K562 (cell line): ENCODE results near the gene COQ4. TPM values are rescaled to one million over a fixed set of nuclear protein-coding genes. Genes with fewer than 3 reads are reported as not detected.

Experiments
- EP400 ChIP-seq: fragments of 450-650 bp; IDR thresholded peaks from 2 replicates; pipeline ENCODE4 v1.6.1; 2017; ENCODE audit warnings: antibody characterized with exemption, mild to moderate bottlenecking, moderate library complexity
- HDAC2 ChIP-seq: fragments of 450-650 bp; IDR thresholded peaks from 2 replicates; pipeline ENCODE4 v1.6.1; 2016; ENCODE audit warnings: mild to moderate bottlenecking
- HMGXB4 ChIP-seq: sonication (generic); formaldehyde crosslinking; IDR thresholded peaks from 2 replicates; pipeline ENCODE4 v1.8.1; 2023; ENCODE audit warnings: mild to moderate bottlenecking, missing genetic modification reagents
- L3MBTL2 ChIP-seq: fragments of 450-650 bp; IDR thresholded peaks from 2 replicates; pipeline ENCODE4 v1.6.1; 2016; ENCODE audit warnings: mild to moderate bottlenecking, moderate library complexity
- MXI1 ChIP-seq: IDR thresholded peaks from 2 replicates; pipeline ENCODE4 v1.6.1; 2011; ENCODE audit warnings: low read depth, mild to moderate bottlenecking, improper control_type of control experiment, low read length
- NELFE ChIP-seq: IDR thresholded peaks from 2 replicates; pipeline ENCODE4 v1.6.1; 2011; ENCODE audit warnings: mild to moderate bottlenecking; ENCODE audit not compliant: insufficient read depth, insufficient read length
- NFE2L1 ChIP-seq: fragments of 450-650 bp; IDR thresholded peaks from 2 replicates; pipeline ENCODE4 v1.6.1; 2016; ENCODE audit warnings: missing genetic modification characterization, low read depth, mild to moderate bottlenecking, missing compliant biosample characterization, moderate library complexity, borderline replicate concordance
- PCBP1 ChIP-seq: fragments of 200-400 bp; formaldehyde crosslinking; IDR thresholded peaks from 2 replicates; pipeline ENCODE4 v1.6.1; 2018; ENCODE audit warnings: mild to moderate bottlenecking, low read depth, low read length; ENCODE audit not compliant: poor library complexity, severe bottlenecking
- PRMT5 ChIP-seq: sonication (generic); formaldehyde crosslinking; IDR thresholded peaks from 2 replicates; pipeline ENCODE4 v1.5.0; 2020; ENCODE audit warnings: missing genetic modification reagents
- RREB1 ChIP-seq: fragments of 250-450 bp; sonication (Bioruptor Pico); IDR thresholded peaks from 2 replicates; pipeline ENCODE4 v1.4.0; 2020
- SAFB ChIP-seq: fragments of 200-400 bp; formaldehyde crosslinking; IDR thresholded peaks from 2 replicates; pipeline ENCODE4 v1.6.1; 2017; ENCODE audit warnings: low read depth, low read length, borderline replicate concordance
- SAP30 ChIP-seq: fragments of 200-600 bp; sonication (generic); IDR thresholded peaks from 2 replicates; pipeline ENCODE4 v1.6.1; 2012; ENCODE audit warnings: borderline replicate concordance, low read depth, mild to moderate bottlenecking, moderate library complexity, low read length, control low read depth, inconsistent platforms; ENCODE audit not compliant: insufficient read depth, poor library complexity, severe bottlenecking
- SIRT6 ChIP-seq: IDR thresholded peaks from one replicate; pipeline ENCODE4 v1.6.1; 2012; ENCODE audit warnings: low read depth, mild to moderate bottlenecking, control low read depth, inconsistent platforms, low read length, moderate library complexity
- SIX5 ChIP-seq, 2 experiments: IDR thresholded peaks; 2 replicates each; pipeline ENCODE4 v1.6.1; 2011; ENCODE audit warnings: low read length in 2 of 2, borderline replicate concordance in 1 of 2, low read depth in 1 of 2, mild to moderate bottlenecking in 1 of 2, moderate library complexity in 1 of 2; ENCODE audit not compliant: insufficient read depth in 1 of 2
- SMAD1 ChIP-seq: fragments of 150-350 bp; IDR thresholded peaks from 2 replicates; pipeline ENCODE4 v1.6.1; 2014; ENCODE audit warnings: low read length, low read depth; ENCODE audit not compliant: partially characterized antibody
- U2AF1 ChIP-seq: fragments of 200-400 bp; formaldehyde crosslinking; optimal IDR thresholded peaks from 2 replicates; pipeline ENCODE3; 2017; ENCODE audit warnings: mild to moderate bottlenecking, low read depth, low read length, moderate library complexity
- ZKSCAN1 ChIP-seq: fragments of 150-350 bp; IDR thresholded peaks from 2 replicates; pipeline ENCODE4 v1.6.1; 2016; ENCODE audit warnings: low read depth, low read length
- ZKSCAN3 ChIP-seq: fragments of 250-450 bp; sonication (Bioruptor Pico); IDR thresholded peaks from 2 replicates; pipeline ENCODE4 v1.4.0; 2020
- ZNF140 ChIP-seq: fragments of 250-450 bp; sonication (Bioruptor Pico); IDR thresholded peaks from 2 replicates; pipeline ENCODE4 v1.8.0; 2021; ENCODE audit warnings: moderate library complexity, mild to moderate bottlenecking, inconsistent platforms
- ZNF76 ChIP-seq: fragments of 250-450 bp; sonication (Bioruptor Pico); IDR thresholded peaks from 2 replicates; pipeline ENCODE4 v1.4.0; 2020; ENCODE audit warnings: mild to moderate bottlenecking, moderate library complexity, borderline replicate concordance
- polyA plus RNA-seq, 8 experiments: library from polyadenylated mRNA; depleted of rRNA in 4 of 8; stranded (reverse) in 5 of 8; unstranded in 3 of 8; fragments of >200 nt; fragmentation: Nextera tagmentation in 2 of 8; fragmentation: Illumina TruSeq in 1 of 8; extraction: Ambion mirVana in 2 of 8; extraction: Trizol in 1 of 8; gene quantifications; 2 replicates each; pipeline versions ENCODE4 v1.2.1 to v1.2.3, GENCODE V29; 2011 to 2014; ENCODE audit warnings: inconsistent platforms in 1 of 8, missing spikeins in 1 of 8
- total RNA-seq, 7 experiments: library from RNA; depleted of rRNA in 6 of 7; stranded (reverse); fragments of >200 nt in 6 of 7; fragmentation: Illumina TruSeq in 2 of 7; extraction: Trizol in 2 of 7; gene quantifications; 2 replicates each; pipeline versions ENCODE4 v1.2.1 to v1.2.3, GENCODE V29; 2011 to 2021; ENCODE audit warnings: low replicate concordance in 1 of 7

The COQ4 gene
- total and polyA plus RNA-seq, 9 of the 15 experiments (the other 6 are each of a cell fraction or from before 2014, with no cell fraction given), result 9.1 to 135 (median 67.2) TPM

GRCh38 chr9:128322404-128323211 is at the start of gene COQ4, which contains the start of gene TRUB2 (continued):
- TF ChIP-seq RREB1 (peak; percentile 96), SIRT6 (peak; percentile 67), ZNF76 (peak; percentile 63; the same call in 1 of the 2 replicates), ZKSCAN3 (CRISPR knock-in tag) (no peak), SAFB (peak; percentile 55; the same call in 1 of the 2 replicates), PCBP1 (peak; percentile 75), NELFE (no peak), EP400 (no peak), SAP30 (peak; percentile 98), ZKSCAN1 (peak; percentile 93), SMAD1 (peak; percentile 54), U2AF1 (peak; percentile 96), MXI1 (peak; percentile 100), HMGXB4 (CRISPR knock-in tag) (peak; percentile 68), PRMT5 (CRISPR knock-in tag) (no peak), SIX5 (IDR thresholded peaks at IDR 0.05; ENCODE audit: borderline replicate concordance in 1 of 2, insufficient read depth in 1 of 2, low read depth in 1 of 2, low read length in 2 of 2) (peak in 1 of 2 experiments; percentile 90; a peak in 2 of 4 replicates), ZNF140 (no peak; the same call in 1 of the 2 replicates), HDAC2 (no peak), NFE2L1 (tag) (no peak), L3MBTL2 (no peak)
